Loucy (cell line): ENCODE results near the gene PPME1.

ENCODE experiments used
- CTCF ChIP-seq: fragments of 200-600 bp; sonication (generic); conservative IDR thresholded peaks from 2 replicates; pipeline ENCODE4 v1.5.1; 2014; ENCODE audit warnings: mild to moderate bottlenecking, antibody characterized with exemption, low read length
- EZH2phosphoT487 ChIP-seq: fragments of 200-600 bp; IDR thresholded peaks from 2 replicates; pipeline ENCODE4 v1.6.1; 2018; ENCODE audit warnings: antibody characterized with exemption, mild to moderate bottlenecking, moderate library complexity, borderline replicate concordance

GRCh38 chr11:74278721-74279161, 107.7 kb downstream of the PPME1 start:
- TF ChIP-seq CTCF (no peak), EZH2phosphoT487 (no peak)
